ENCODE results near the gene RBBP8NL.

RBBP8NL gene

GRCh38 chr20:62367633-62368391, 59.5 kb downstream of the RBBP8NL start:
- H3K4me3 ChIP-seq (replicated peaks; ENCODE audit: low read depth, low read length), result peak overlapping the region; percentile 53
- DNase-seq (ENCODE audit: extremely low read depth, low read depth), result no peak
- TF ChIP-seq, protein P1, sequence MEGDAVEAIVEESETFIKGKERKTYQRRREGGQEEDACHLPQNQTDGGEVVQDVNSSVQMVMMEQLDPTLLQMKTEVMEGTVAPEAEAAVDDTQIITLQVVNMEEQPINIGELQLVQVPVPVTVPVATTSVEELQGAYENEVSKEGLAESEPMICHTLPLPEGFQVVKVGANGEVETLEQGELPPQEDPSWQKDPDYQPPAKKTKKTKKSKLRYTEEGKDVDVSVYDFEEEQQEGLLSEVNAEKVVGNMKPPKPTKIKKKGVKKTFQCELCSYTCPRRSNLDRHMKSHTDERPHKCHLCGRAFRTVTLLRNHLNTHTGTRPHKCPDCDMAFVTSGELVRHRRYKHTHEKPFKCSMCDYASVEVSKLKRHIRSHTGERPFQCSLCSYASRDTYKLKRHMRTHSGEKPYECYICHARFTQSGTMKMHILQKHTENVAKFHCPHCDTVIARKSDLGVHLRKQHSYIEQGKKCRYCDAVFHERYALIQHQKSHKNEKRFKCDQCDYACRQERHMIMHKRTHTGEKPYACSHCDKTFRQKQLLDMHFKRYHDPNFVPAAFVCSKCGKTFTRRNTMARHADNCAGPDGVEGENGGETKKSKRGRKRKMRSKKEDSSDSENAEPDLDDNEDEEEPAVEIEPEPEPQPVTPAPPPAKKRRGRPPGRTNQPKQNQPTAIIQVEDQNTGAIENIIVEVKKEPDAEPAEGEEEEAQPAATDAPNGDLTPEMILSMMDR (IDR thresholded peaks at IDR 0.05; ENCODE audit: low read depth, low read length, missing control alignments), result no peak

- H3K4me3 ChIP-seq (replicated peaks; ENCODE audit: low read depth, low read length), result peak within 1 kb of the TSS; percentile 53
- TF ChIP-seq, protein P1 (IDR thresholded peaks at IDR 0.05; ENCODE audit: low read depth, low read length, missing control alignments), result no peak
- DNase-seq (ENCODE audit: extremely low read depth, low read depth), result no peak
Observed at GRCh38 chr20:62367136-62367632, 60.2 kb downstream of the RBBP8NL start, which contains the start of gene LAMA5. LAMA5 (minus strand) TSS chr20:62367312; CDS start chr20:62367245, 67 bp downstream.

DNA sequence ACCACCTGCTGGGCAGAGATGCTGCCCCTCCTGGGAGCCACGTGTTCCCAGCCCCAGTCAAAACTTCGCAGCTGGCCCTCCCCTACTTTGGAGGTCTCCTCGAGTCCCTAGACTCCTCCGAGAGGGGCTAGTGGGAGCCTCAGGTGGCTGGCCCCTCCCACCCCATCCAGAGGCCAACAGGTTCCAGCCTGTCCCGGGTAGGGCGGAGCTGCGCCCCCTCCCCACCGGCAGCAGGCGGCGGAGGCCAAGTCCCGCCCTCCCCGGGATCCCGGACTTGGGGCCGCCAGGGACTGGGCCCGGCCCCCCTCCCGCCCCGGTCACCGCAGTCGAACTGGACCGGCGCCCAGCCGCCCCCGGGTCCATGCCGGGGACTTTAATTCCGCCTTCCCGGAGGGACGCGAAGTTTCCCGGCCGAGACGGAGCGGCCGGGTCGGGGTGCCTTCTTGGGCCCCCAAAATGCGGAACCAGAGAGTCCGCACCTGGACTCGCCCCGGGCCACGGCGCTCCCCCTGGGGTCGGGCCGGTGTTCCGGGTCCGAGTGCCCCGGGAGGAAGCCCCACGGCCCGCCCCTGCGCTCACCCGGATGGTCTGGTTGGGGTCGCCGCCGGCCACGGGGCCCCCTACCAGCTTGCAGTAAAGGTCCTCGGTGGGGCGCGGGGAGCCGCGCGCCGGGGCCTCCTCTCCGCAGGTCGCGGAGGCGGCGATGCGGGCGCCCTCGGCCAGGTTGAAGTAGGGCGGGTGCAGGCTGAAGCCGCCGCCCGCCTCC, 60.8 kb downstream of the RBBP8NL start:
- DNase-seq (ENCODE audit: extremely low read depth, low read depth), result no peak
- TF ChIP-seq, protein P1 (IDR thresholded peaks at IDR 0.05; ENCODE audit: low read depth, low read length, missing control alignments), result no peak
- peak overlapping the region; percentile 53 for H3K4me3 ChIP-seq (replicated peaks; ENCODE audit: low read depth, low read length)

- TF ChIP-seq, protein P1 (IDR thresholded peaks at IDR 0.05; ENCODE audit: low read depth, low read length, missing control alignments), result no peak
- peak overlapping the region; percentile 53 for H3K4me3 ChIP-seq (replicated peaks; ENCODE audit: low read depth, low read length)
- DNase-seq (ENCODE audit: extremely low read depth, low read depth), result no peak
Observed at GRCh38 chr20:62365814-62366369, 61.4 kb downstream of the RBBP8NL start.

GRCh38 chr20:62364911-62365736, 62.2 kb downstream of the RBBP8NL start:
- no peak for DNase-seq (ENCODE audit: extremely low read depth, low read depth)
- H3K4me3 ChIP-seq (replicated peaks; ENCODE audit: low read depth, low read length), result no peak overlapping the region
- TF ChIP-seq, protein P1 (IDR thresholded peaks at IDR 0.05; ENCODE audit: low read depth, low read length, missing control alignments), result no peak

Data from HFF-Myc (cell line).